Measurements from ENCODE around the gene CRIP1. TPM values are rescaled to one million over a fixed set of nuclear protein-coding genes. Genes with fewer than 3 reads are reported as not detected.

Gene CRIP1
- polyA plus RNA-seq, 3 donors: 688 to 2,084 (median 1,032) TPM

DNA sequence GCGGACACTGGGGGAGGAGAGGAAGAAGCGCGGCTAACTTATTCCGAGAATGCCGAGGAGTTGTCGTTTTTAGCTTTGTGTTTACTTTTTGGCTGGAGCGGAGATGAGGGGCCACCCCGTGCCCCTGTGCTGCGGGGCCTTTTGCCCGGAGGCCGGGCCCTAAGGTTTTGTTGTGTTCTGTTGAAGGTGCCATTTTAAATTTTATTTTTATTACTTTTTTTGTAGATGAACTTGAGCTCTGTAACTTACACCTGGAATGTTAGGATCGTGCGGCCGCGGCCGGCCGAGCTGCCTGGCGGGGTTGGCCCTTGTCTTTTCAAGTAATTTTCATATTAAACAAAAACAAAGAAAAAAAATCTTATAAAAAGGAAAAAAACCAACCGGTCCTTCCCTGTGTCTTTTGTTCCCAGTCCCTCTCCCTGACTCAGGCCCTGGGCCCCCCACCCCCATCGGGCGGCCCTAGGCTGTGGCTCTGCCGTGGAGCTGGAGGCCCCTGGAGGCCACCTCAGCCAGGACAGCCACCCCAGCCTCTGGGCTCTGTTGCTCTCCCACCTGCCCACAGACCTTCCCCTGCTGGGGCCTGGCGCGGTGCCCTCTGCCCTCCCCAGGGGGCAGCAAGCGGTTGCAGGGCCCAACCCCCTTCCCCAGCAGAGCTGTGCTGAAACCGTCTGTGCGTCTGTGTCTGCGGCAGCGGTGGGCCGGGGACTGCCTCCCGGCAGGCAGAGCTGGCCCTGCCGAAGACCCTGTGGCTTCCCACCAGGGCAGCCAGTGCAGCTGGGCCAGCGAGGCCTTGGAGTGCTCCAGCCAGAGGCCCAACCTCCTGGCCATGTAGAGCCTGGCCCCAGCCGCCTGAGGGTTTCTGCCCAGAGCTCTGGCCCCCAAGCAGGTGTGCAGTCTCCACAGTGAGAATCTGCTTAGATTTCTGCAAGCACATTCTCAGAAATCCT lies 16.1 kb upstream of the CRIP1 start:
- Mint-ChIP-seq H3K4me1 (peaks cover 11% of the 10 kb centered on the region), H3K27ac (peak overlapping the region in 1 of 7 donors; percentile 41), H3K4me3 (no peak overlapping the region), H3K27me3 (ENCODE audit: low read depth in 3 of 3) (peaks cover 13 to 27% (median 18%) of the 10 kb centered on the region in 3 donors), H3K36me3 (peaks cover 8 to 17% of the 10 kb centered on the region in 2 donors), H3K9me3 (no peaks in the 10 kb centered on the region)
- Histone ChIP-seq H3K79me2 (ENCODE audit: insufficient read depth, low read length) (no peaks in the 10 kb centered on the region), H3K4me2 (replicated peaks; ENCODE audit: extremely low read depth, low read length, poor library complexity, severe bottlenecking) (no peak overlapping the region), H3K27ac (ENCODE audit: low read depth in 1 of 2, low read length in 2 of 2) (no peak overlapping the region), H3K27me3 (ENCODE audit: control insufficient read depth in 2 of 2, insufficient read depth in 2 of 2, low read length in 2 of 2) (peaks cover 11 to 21% of the 10 kb centered on the region in 2 donors), H4K20me1 (ENCODE audit: insufficient read depth, low read length) (peaks cover 1% of the 10 kb centered on the region), H3K4me1 (ENCODE audit: control insufficient read depth in 1 of 2, insufficient read depth in 2 of 2, low read length in 2 of 2) (peaks cover 17 to 21% of the 10 kb centered on the region in 2 donors), H3K36me3 (replicated peaks in 1 of 2; ENCODE audit: control insufficient read depth in 1 of 2, insufficient read depth in 2 of 2, low read length in 2 of 2) (peaks cover 27 to 31% of the 10 kb centered on the region in 2 donors), H3K9ac (ENCODE audit: insufficient read depth, low read length, poor library complexity, severe bottlenecking) (no peak overlapping the region), H3K4me3 (replicated peaks in 1 of 3; ENCODE audit: low read depth in 2 of 3, low read length in 3 of 3) (no peak overlapping the region), H3K9me3 (replicated peaks in 1 of 2; ENCODE audit: control insufficient read depth in 1 of 2, insufficient read depth in 1 of 2, low read length in 2 of 2) (peaks cover 0 to 5% of the 10 kb centered on the region in 2 donors), H2AFZ (ENCODE audit: insufficient read depth, low read depth, low read length, poor library complexity, severe bottlenecking) (no peak overlapping the region)
- no peak for DNase-seq
- intact Hi-C loops (cut with micrococcal nuclease): loop anchor here in 1 of 2 donors (5.0 kb wide), 1 partner anchor 83 kb away; no protein-coding TSS in a partner anchor
- WGBS (ENCODE audit: insufficient coverage): 85% methylated on average over 21 of the region's 34 CpGs
- TF ChIP-seq, protein P1, sequence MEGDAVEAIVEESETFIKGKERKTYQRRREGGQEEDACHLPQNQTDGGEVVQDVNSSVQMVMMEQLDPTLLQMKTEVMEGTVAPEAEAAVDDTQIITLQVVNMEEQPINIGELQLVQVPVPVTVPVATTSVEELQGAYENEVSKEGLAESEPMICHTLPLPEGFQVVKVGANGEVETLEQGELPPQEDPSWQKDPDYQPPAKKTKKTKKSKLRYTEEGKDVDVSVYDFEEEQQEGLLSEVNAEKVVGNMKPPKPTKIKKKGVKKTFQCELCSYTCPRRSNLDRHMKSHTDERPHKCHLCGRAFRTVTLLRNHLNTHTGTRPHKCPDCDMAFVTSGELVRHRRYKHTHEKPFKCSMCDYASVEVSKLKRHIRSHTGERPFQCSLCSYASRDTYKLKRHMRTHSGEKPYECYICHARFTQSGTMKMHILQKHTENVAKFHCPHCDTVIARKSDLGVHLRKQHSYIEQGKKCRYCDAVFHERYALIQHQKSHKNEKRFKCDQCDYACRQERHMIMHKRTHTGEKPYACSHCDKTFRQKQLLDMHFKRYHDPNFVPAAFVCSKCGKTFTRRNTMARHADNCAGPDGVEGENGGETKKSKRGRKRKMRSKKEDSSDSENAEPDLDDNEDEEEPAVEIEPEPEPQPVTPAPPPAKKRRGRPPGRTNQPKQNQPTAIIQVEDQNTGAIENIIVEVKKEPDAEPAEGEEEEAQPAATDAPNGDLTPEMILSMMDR (IDR thresholded peaks at IDR 0.05): no peak

GRCh38 chr14:105471297-105471821 lies 15.3 kb upstream of the CRIP1 start:
- H4K20me1 ChIP-seq (ENCODE audit: insufficient read depth, low read length): peaks cover 7% of the 10 kb centered on the region
- Mint-ChIP-seq H3K27me3 (ENCODE audit: low read depth in 3 of 3) (peaks cover 20 to 34% (median 25%) of the 10 kb centered on the region in 3 donors), H3K4me1 (peaks cover 11% of the 10 kb centered on the region), H3K27ac (peak overlapping the region in 1 of 7 donors; percentile 20), H3K36me3 (peaks cover 6 to 17% of the 10 kb centered on the region in 2 donors), H3K9me3 (peaks cover 0 to 6% (median 0%) of the 10 kb centered on the region in 7 donors), H3K4me3 (no peak overlapping the region)
- no peak overlapping the region for H3K9ac ChIP-seq (ENCODE audit: insufficient read depth, low read length, poor library complexity, severe bottlenecking)
- H3K36me3 ChIP-seq (replicated peaks in 1 of 2; ENCODE audit: control insufficient read depth in 1 of 2, insufficient read depth in 2 of 2, low read length in 2 of 2): peaks cover 22 to 26% of the 10 kb centered on the region in 2 donors
- H3K27ac ChIP-seq (ENCODE audit: low read depth in 1 of 2, low read length in 2 of 2): no peak overlapping the region
- DNase-seq: no peak
- H3K4me1 ChIP-seq (ENCODE audit: control insufficient read depth in 1 of 2, insufficient read depth in 2 of 2, low read length in 2 of 2): peaks cover 17 to 21% of the 10 kb centered on the region in 2 donors
- no peak overlapping the region for H3K4me3 ChIP-seq (replicated peaks in 1 of 3; ENCODE audit: low read depth in 2 of 3, low read length in 3 of 3)
- intact Hi-C loops (cut with micrococcal nuclease): loop anchor here in 1 of 2 donors (5.0 kb wide), 1 partner anchor 84 kb away; no protein-coding TSS in a partner anchor
- no peak overlapping the region for H2AFZ ChIP-seq (ENCODE audit: insufficient read depth, low read depth, low read length, poor library complexity, severe bottlenecking)
- WGBS (ENCODE audit: insufficient coverage): 62% methylated on average over 13 of the region's 19 CpGs
- TF ChIP-seq, protein P1 (IDR thresholded peaks at IDR 0.05): no peak
- H3K9me3 ChIP-seq (replicated peaks in 1 of 2; ENCODE audit: control insufficient read depth in 1 of 2, insufficient read depth in 1 of 2, low read length in 2 of 2): peaks cover 0 to 13% of the 10 kb centered on the region in 2 donors
- no peaks in the 10 kb centered on the region for H3K79me2 ChIP-seq (ENCODE audit: insufficient read depth, low read length)
- H3K4me2 ChIP-seq (replicated peaks; ENCODE audit: extremely low read depth, low read length, poor library complexity, severe bottlenecking): no peak overlapping the region
- peaks cover 18 to 28% of the 10 kb centered on the region in 2 donors for H3K27me3 ChIP-seq (ENCODE audit: control insufficient read depth in 2 of 2, insufficient read depth in 2 of 2, low read length in 2 of 2)

All from CD14-positive monocyte (primary cell).